CD8-positive, alpha-beta memory T cell (primary cell): ENCODE measurements around the gene MYH7. TPM values are rescaled to one million over a fixed set of nuclear protein-coding genes. Genes with fewer than 3 reads are reported as not detected.

Experiments used
- CTCF ChIA-PET: fragments of 350-600 bp; sonication (Branson Sonifier 250); formaldehyde crosslinking; loops from one replicate; lab custom pipeline; 2021; ENCODE audit warnings: antibody characterized with exemption; lab: Charles Lee
- POLR2A ChIA-PET: fragments of 350-600 bp; sonication (Branson Sonifier 250); formaldehyde crosslinking; loops from one replicate; lab custom pipeline; 2021; ENCODE audit warnings: antibody characterized with exemption; lab: Charles Lee
- DNase-seq, 5 donors: peaks; one replicate each; pipeline versions ENCODE4 v3.0.0 to v3.0.0-alpha.2; 2020 to 2022; ENCODE audit warnings: mixed read lengths in 1 of 5
- H3K27ac ChIP-seq: one replicate; pipeline ENCODE4 v1.7.0; 2013; ENCODE audit warnings: low read depth, mild to moderate bottlenecking, low read length, moderate library complexity
- H3K27me3 ChIP-seq: 2 replicates; pipeline ENCODE4 v1.7.0; 2013; ENCODE audit warnings: low read length, mild to moderate bottlenecking; ENCODE audit not compliant: insufficient read depth, poor library complexity, severe bottlenecking
- H3K36me3 ChIP-seq: 2 replicates; pipeline ENCODE4 v1.7.0; 2013; ENCODE audit warnings: mild to moderate bottlenecking, low read length, moderate library complexity; ENCODE audit not compliant: insufficient read depth
- H3K4me1 ChIP-seq: 2 replicates; pipeline ENCODE4 v1.7.0; 2013; ENCODE audit warnings: mild to moderate bottlenecking, low read length, moderate library complexity; ENCODE audit not compliant: insufficient read depth
- H3K4me3 ChIP-seq: 2 replicates; pipeline ENCODE4 v1.7.0; 2013; ENCODE audit warnings: mild to moderate bottlenecking, low read length
- H3K9me3 ChIP-seq: 2 replicates; pipeline ENCODE4 v1.7.0; 2013; ENCODE audit warnings: mild to moderate bottlenecking, low read length
- H3K27ac Mint-ChIP-seq, 8 donors: one replicate each; pipeline ENCODE4 v1.8.0; 2020 to 2021; ENCODE audit warnings: mixed read lengths in 8 of 8, mild to moderate bottlenecking in 6 of 8, inconsistent platforms in 3 of 8, moderate library complexity in 3 of 8
- H3K27me3 Mint-ChIP-seq, 2 donors: one replicate each; pipeline ENCODE4 v1.8.0; 2020 to 2021; ENCODE audit warnings: mixed read lengths in 2 of 2, mild to moderate bottlenecking in 1 of 2, moderate library complexity in 1 of 2
- H3K36me3 Mint-ChIP-seq, 3 donors: one replicate each; pipeline ENCODE4 v1.8.0; 2020 to 2021; ENCODE audit warnings: mixed read lengths in 3 of 3, inconsistent platforms in 1 of 3, mild to moderate bottlenecking in 1 of 3
- H3K4me1 Mint-ChIP-seq, 3 donors: one replicate each; pipeline ENCODE4 v1.8.0; 2020 to 2021; ENCODE audit warnings: mixed read lengths in 3 of 3, inconsistent platforms in 1 of 3, mild to moderate bottlenecking in 1 of 3
- H3K4me3 Mint-ChIP-seq, 7 donors: one replicate each; pipeline ENCODE4 v1.8.0; 2020 to 2021; ENCODE audit warnings: mixed read lengths in 7 of 7, mild to moderate bottlenecking in 6 of 7, moderate library complexity in 4 of 7, inconsistent platforms in 2 of 7
- H3K9me3 Mint-ChIP-seq, 5 donors: one replicate each; pipeline ENCODE4 v1.8.0; 2020 to 2022; ENCODE audit warnings: mixed read lengths in 5 of 5, mild to moderate bottlenecking in 3 of 5, moderate library complexity in 2 of 5, inconsistent platforms in 1 of 5
- polyA plus RNA-seq: library from polyadenylated mRNA; unstranded; fragments of 300-500 nt; fragmentation: Illumina TruSeq; gene quantifications from one replicate; pipeline ENCODE4 v1.2.3, GENCODE V29; 2021
- total RNA-seq, 2 experiments: library from RNA; stranded (reverse); gene quantifications; one replicate each; pipeline ENCODE4 v1.2.3, GENCODE V29; 2021

MYH7 gene
- total and polyA plus RNA-seq, 3 experiments from 2014 or later: not detected

GRCh38 chr14:23382731-23383440 is 52.6 kb downstream of the MYH7 start:
- no peaks in the 10 kb centered on the region for H3K9me3 Mint-ChIP-seq
- H3K27ac Mint-ChIP-seq: peak overlapping the region in 1 of 8 donors; percentile 39
- H3K9me3 ChIP-seq: no peaks in the 10 kb centered on the region
- no peak overlapping the region for H3K4me3 Mint-ChIP-seq
- ChIA-PET POLR2A (no interaction called here), CTCF (interaction anchor here (1.2 to 1.5 kb wide), 3 partner anchors 9 to 262 kb away, joined by 3 to 5 read pairs (median 3); no protein-coding TSS in a partner anchor)
- H3K4me3 ChIP-seq: no peak overlapping the region
- H3K27me3 ChIP-seq: no peaks in the 10 kb centered on the region
- no peaks in the 10 kb centered on the region for H3K36me3 Mint-ChIP-seq
- no peaks in the 10 kb centered on the region for H3K4me1 Mint-ChIP-seq
- no peaks in the 10 kb centered on the region for H3K4me1 ChIP-seq
- H3K27me3 Mint-ChIP-seq: peaks cover 11 to 25% of the 10 kb centered on the region in 2 donors
- no peak overlapping the region for H3K27ac ChIP-seq
- no peak for DNase-seq
- H3K36me3 ChIP-seq: no peaks in the 10 kb centered on the region

DNA sequence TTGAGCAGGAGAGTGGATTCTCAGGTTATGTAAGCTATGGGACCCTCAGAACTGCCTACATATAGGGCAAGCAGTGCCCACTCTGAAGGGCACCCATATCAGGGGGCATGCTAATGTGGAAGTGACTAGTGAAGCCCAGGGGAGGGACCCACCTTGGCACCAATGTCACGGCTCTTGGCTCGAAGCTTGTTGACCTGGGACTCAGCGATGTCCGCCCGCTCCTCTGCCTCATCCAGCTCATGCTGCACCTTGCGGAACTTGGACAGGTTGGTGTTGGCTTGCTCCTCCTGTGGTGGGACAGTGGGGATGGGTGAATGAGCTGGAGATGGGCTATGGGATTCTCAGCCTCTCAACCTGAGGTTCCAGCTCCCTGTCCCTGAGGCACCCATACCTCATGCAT is 53.2 kb downstream of the MYH7 start:
- Mint-ChIP-seq H3K4me1 (no peaks in the 10 kb centered on the region), H3K9me3 (no peaks in the 10 kb centered on the region), H3K4me3 (no peak overlapping the region), H3K27ac (no peak overlapping the region), H3K27me3 (peaks cover 11 to 25% of the 10 kb centered on the region in 2 donors), H3K36me3 (no peaks in the 10 kb centered on the region)
- H3K9me3 ChIP-seq: no peaks in the 10 kb centered on the region
- no peaks in the 10 kb centered on the region for H3K36me3 ChIP-seq
- CTCF ChIA-PET: interaction anchor here (1.2 to 1.5 kb wide), 3 partner anchors 8 to 262 kb away, joined by 3 to 5 read pairs (median 3); no protein-coding TSS in a partner anchor
- H3K4me1 ChIP-seq: no peaks in the 10 kb centered on the region
- no peak for DNase-seq
- H3K4me3 ChIP-seq: no peak overlapping the region
- H3K27ac ChIP-seq: no peak overlapping the region
- POLR2A ChIA-PET: no interaction called here
- H3K27me3 ChIP-seq: no peaks in the 10 kb centered on the region

DNA sequence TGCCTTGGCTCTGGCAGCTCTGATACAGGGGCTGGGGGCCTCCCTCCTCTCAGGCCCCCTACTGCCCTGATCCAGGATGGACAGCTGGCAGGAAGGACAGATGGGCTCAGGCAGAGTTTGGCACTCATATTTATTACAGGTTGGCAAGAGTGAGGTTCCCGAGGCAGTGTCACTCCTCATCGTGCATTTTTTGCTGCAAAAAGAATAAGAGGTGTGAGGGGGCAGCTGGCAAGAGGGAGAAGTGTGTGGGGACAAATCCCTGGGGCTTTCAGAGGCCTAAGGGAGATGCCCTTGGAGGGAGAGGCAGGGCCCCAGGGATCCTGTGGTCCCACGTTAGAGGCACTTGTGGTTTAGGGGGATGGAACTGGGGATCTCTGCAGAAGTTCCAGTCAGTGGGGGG is 53.6 kb downstream of the MYH7 start:
- Histone ChIP-seq H3K4me3 (no peak overlapping the region), H3K36me3 (no peaks in the 10 kb centered on the region), H3K27ac (no peak overlapping the region), H3K27me3 (no peaks in the 10 kb centered on the region), H3K9me3 (no peaks in the 10 kb centered on the region), H3K4me1 (no peaks in the 10 kb centered on the region)
- H3K4me1 Mint-ChIP-seq: no peaks in the 10 kb centered on the region
- H3K4me3 Mint-ChIP-seq: no peak overlapping the region
- ChIA-PET POLR2A (no interaction called here), CTCF (interaction anchor here (1.2 to 1.5 kb wide), 3 partner anchors 8 to 261 kb away, joined by 3 to 5 read pairs (median 3); no protein-coding TSS in a partner anchor)
- no peaks in the 10 kb centered on the region for H3K36me3 Mint-ChIP-seq
- no peaks in the 10 kb centered on the region for H3K9me3 Mint-ChIP-seq
- no peak overlapping the region for H3K27ac Mint-ChIP-seq
- H3K27me3 Mint-ChIP-seq: peaks cover 11 to 25% of the 10 kb centered on the region in 2 donors
- no peak for DNase-seq

GRCh38 chr14:23380976-23381375 is 54.5 kb downstream of the MYH7 start:
- H3K27ac Mint-ChIP-seq: no peak overlapping the region
- Histone ChIP-seq H3K27me3 (no peaks in the 10 kb centered on the region), H3K36me3 (no peaks in the 10 kb centered on the region), H3K4me1 (no peaks in the 10 kb centered on the region), H3K27ac (no peak overlapping the region), H3K4me3 (no peak overlapping the region), H3K9me3 (no peaks in the 10 kb centered on the region)
- ChIA-PET CTCF (interaction anchor here (1.2 to 3.8 kb wide), 16 partner anchors 9 to 260 kb away, joined by 3 to 23 read pairs (median 7); partner anchors contain the start of gene PABPN1), POLR2A (interaction anchor here (0.7 kb wide), 1 partner anchor 109 kb away, joined by 4 read pairs; no protein-coding TSS in a partner anchor)
- no peaks in the 10 kb centered on the region for H3K36me3 Mint-ChIP-seq
- H3K9me3 Mint-ChIP-seq: no peaks in the 10 kb centered on the region
- no peak for DNase-seq
- H3K4me1 Mint-ChIP-seq: no peaks in the 10 kb centered on the region
- H3K4me3 Mint-ChIP-seq: no peak overlapping the region
- H3K27me3 Mint-ChIP-seq: peaks cover 13 to 25% of the 10 kb centered on the region in 2 donors

DNA sequence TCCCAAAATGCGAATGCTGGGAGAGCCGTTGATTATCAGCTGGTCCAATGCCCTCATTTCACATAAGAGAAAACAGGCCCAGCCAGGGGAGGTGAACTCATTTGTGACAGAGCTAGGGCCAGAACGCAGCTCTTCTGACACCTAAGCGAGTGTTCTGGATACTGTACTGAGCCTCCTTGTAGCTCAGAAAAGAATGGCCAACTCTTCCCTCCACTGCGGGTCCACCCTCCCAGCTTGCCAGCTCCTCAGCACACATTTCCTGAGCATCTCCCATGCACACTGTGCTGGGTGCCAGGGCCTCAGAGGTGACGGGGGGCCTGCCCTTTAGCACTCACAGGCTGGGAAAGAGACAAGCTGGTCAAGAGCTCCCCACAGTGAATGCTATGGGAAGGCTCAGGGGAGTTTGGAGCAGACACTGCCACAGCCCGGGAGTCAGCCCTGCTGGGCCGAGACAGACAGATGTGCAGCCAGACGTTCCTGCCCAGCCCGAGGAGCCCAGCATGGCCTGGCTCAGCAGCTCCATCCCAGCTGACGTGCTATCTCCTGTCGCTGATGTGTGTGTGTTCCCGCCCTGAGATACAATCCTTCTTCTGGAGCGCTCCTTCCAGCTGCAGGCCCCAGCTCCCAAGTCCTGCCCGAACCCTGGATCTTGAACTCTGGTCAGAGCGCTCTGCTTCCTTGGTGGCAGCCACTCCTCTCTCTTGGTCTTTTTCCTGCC is 55.1 kb downstream of the MYH7 start:
- CTCF ChIA-PET: interaction anchor here (0.7 to 3.8 kb wide), 31 partner anchors 9 to 307 kb away, joined by 3 to 23 read pairs (median 4); partner anchors contain the start of gene PABPN1
- peaks cover 13 to 25% of the 10 kb centered on the region in 2 donors for H3K27me3 Mint-ChIP-seq
- no peaks in the 10 kb centered on the region for H3K9me3 Mint-ChIP-seq
- Histone ChIP-seq H3K27ac (no peak overlapping the region), H3K36me3 (no peaks in the 10 kb centered on the region), H3K9me3 (no peaks in the 10 kb centered on the region), H3K4me1 (no peaks in the 10 kb centered on the region), H3K27me3 (no peaks in the 10 kb centered on the region), H3K4me3 (no peak overlapping the region)
- H3K4me3 Mint-ChIP-seq: no peak overlapping the region
- no peak overlapping the region for H3K27ac Mint-ChIP-seq
- POLR2A ChIA-PET: no interaction called here
- H3K4me1 Mint-ChIP-seq: no peaks in the 10 kb centered on the region
- H3K36me3 Mint-ChIP-seq: no peaks in the 10 kb centered on the region
- DNase-seq: no peak

DNA sequence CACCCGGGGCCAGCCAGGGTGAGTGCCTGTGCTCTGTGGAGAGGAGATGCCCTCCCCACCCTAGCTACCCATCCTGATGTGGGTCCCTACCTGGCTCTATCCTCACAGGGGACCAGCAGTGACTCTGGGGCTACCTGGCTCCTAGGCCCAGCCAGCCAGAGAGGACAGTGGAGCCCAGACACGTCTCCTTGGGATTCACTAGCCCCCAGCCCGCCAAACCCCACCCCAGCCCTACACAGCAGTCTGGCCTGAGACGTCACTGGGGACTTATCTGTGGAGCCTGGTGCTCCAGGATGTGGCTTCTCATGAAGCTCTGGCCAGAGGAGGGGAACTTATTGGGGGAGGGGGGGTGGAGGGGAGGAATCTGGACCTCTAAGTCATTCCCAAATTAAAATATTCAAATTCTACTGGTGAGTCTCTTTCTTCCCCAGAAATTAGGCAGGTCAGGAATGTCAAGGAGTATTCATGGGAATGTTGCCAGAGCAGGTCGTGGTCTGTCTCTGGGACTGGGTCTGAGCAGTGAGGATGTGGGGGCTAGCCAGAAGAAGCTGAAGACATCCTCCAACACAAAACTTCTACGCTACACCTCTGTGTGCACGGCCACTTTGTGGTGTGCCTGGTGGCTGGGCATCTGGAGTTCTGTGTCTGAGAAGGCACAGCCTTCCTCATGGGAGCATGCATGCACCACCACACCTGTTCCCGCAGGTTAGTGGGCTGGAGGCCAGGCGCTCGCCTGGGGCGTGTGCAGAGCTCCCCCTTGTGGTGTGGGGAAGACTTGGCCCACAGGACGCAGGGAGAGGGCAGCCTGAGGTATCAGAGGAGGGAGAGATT is 55.9 kb downstream of the MYH7 start:
- Mint-ChIP-seq H3K4me1 (no peaks in the 10 kb centered on the region), H3K9me3 (no peaks in the 10 kb centered on the region), H3K27ac (no peak overlapping the region), H3K27me3 (peaks cover 13 to 25% of the 10 kb centered on the region in 2 donors), H3K4me3 (no peak overlapping the region), H3K36me3 (no peaks in the 10 kb centered on the region)
- Histone ChIP-seq H3K4me3 (no peak overlapping the region), H3K36me3 (no peaks in the 10 kb centered on the region), H3K4me1 (no peaks in the 10 kb centered on the region), H3K9me3 (no peaks in the 10 kb centered on the region), H3K27ac (no peak overlapping the region), H3K27me3 (no peaks in the 10 kb centered on the region)
- ChIA-PET CTCF (interaction anchor here (0.8 to 3.8 kb wide), 31 partner anchors 10 to 306 kb away, joined by 3 to 23 read pairs (median 4); partner anchors contain the start of genes CEBPE and PABPN1), POLR2A (no interaction called here)
- peak; percentile 49 to 74 (median 56) for DNase-seq

GRCh38 chr14:23378612-23379220 is 56.7 kb downstream of the MYH7 start:
- no peak for DNase-seq
- ChIA-PET POLR2A (no interaction called here), CTCF (interaction anchor here (1.1 to 3.8 kb wide), 9 partner anchors 11 to 268 kb away, joined by 3 to 23 read pairs (median 4); partner anchors contain the start of genes CEBPE and PABPN1)
- no peaks in the 10 kb centered on the region for H3K9me3 Mint-ChIP-seq
- H3K27ac ChIP-seq: no peak overlapping the region
- H3K4me1 Mint-ChIP-seq: no peaks in the 10 kb centered on the region
- H3K4me1 ChIP-seq: no peaks in the 10 kb centered on the region
- no peaks in the 10 kb centered on the region for H3K36me3 Mint-ChIP-seq
- no peaks in the 10 kb centered on the region for H3K9me3 ChIP-seq
- no peak overlapping the region for H3K4me3 Mint-ChIP-seq
- no peaks in the 10 kb centered on the region for H3K27me3 ChIP-seq
- no peak overlapping the region for H3K4me3 ChIP-seq
- H3K36me3 ChIP-seq: no peaks in the 10 kb centered on the region
- H3K27ac Mint-ChIP-seq: no peak overlapping the region
- peaks cover 13 to 25% of the 10 kb centered on the region in 2 donors for H3K27me3 Mint-ChIP-seq
